ENCODE measurements around the gene BBS1.

The BBS1 gene

DNA sequence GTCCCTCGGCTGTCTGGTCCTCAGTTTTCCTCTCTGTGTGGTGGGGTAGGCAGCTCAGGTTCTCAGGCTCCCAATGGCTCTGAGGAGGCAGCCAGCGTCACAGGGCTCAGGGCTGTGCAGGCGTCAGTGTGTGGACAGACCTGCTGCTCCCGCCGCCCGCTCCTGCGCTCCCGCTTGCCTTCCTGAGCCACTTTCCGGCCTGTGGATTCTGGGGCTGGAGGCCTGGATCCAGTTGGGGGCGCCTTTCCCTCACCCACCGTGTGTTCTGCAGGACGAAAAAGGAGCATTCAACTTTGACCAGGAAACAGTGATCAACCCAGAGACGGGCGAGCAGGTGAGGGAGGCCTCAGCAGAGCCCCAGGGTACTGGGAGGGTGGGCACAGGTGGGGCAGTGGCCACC is 15.5 kb upstream of the BBS1 start:
- Histone ChIP-seq H3K4me3 (no peak overlapping the region), H3K9me3 (no peaks in the 10 kb centered on the region), H3K27ac (no peak overlapping the region), H3K4me1 (no peaks in the 10 kb centered on the region), H3K36me3 (peaks cover 19 to 91% (median 75%) of the 10 kb centered on the region in 3 donors), H3K27me3 (no peaks in the 10 kb centered on the region)
- TF ChIP-seq, protein P1, sequence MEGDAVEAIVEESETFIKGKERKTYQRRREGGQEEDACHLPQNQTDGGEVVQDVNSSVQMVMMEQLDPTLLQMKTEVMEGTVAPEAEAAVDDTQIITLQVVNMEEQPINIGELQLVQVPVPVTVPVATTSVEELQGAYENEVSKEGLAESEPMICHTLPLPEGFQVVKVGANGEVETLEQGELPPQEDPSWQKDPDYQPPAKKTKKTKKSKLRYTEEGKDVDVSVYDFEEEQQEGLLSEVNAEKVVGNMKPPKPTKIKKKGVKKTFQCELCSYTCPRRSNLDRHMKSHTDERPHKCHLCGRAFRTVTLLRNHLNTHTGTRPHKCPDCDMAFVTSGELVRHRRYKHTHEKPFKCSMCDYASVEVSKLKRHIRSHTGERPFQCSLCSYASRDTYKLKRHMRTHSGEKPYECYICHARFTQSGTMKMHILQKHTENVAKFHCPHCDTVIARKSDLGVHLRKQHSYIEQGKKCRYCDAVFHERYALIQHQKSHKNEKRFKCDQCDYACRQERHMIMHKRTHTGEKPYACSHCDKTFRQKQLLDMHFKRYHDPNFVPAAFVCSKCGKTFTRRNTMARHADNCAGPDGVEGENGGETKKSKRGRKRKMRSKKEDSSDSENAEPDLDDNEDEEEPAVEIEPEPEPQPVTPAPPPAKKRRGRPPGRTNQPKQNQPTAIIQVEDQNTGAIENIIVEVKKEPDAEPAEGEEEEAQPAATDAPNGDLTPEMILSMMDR (IDR thresholded peaks at IDR 0.05): no peak
- no peak for DNase-seq
- intact Hi-C loops (cut with DNase I; ENCODE audit: low total_unique reads): no loop called here

DNA sequence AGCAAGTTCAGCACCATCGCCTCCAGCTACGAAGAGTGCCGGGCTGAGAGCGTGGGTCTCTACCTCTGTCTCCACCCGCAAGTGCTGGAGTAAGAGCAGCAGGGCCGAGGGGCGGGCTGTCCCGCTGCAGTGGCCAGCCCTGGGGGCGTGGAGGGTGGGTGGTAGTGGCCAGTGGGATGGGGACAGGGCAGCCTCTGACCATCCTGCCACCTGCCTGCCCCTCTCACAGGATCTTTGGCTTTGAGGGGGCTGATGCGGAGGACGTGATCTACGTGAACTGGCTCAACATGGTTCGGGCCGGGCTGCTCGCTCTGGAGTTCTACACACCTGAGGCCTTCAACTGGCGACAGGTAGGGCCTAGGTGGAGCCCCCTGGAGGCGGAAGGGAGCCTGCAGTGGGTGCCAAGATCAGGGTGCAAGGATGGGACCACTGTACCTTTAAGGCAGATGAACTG is 15.0 kb upstream of the BBS1 start:
- DNase-seq: no peak
- H3K36me3 ChIP-seq: peaks cover 19 to 96% (median 75%) of the 10 kb centered on the region in 3 donors
- H3K27me3 ChIP-seq: no peaks in the 10 kb centered on the region
- intact Hi-C loops (cut with DNase I; ENCODE audit: low total_unique reads): no loop called here
- TF ChIP-seq, protein P1 (IDR thresholded peaks at IDR 0.05): no peak
- no peak overlapping the region for H3K4me3 ChIP-seq
- H3K4me1 ChIP-seq: no peaks in the 10 kb centered on the region
- no peaks in the 10 kb centered on the region for H3K9me3 ChIP-seq
- no peak overlapping the region for H3K27ac ChIP-seq

DNA sequence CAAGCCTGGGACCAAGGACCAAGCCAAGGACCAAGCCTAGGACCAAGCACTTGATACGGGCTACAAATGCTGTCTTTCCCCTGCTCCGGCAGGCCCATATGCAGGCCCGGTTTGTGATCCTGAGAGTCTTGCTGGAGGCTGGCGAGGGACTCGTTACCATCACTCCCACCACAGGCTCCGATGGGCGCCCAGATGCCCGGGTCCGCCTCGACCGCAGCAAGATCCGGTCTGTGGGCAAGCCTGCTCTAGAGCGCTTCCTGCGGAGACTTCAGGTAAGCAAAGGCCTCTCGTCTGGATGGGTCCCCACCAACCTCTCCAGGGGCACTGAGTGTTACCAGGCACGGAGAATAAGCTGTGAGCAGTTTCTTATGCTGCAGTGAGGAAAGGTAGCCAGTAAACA is 13.2 kb upstream of the BBS1 start:
- no peaks in the 10 kb centered on the region for H3K4me1 ChIP-seq
- H3K4me3 ChIP-seq: no peak overlapping the region
- TF ChIP-seq, protein P1 (IDR thresholded peaks at IDR 0.05): no peak
- intact Hi-C loops (cut with DNase I; ENCODE audit: low total_unique reads): no loop called here
- H3K36me3 ChIP-seq: peaks cover 19 to 91% (median 62%) of the 10 kb centered on the region in 3 donors
- H3K27ac ChIP-seq: no peak overlapping the region
- DNase-seq: no peak
- no peaks in the 10 kb centered on the region for H3K27me3 ChIP-seq
- H3K9me3 ChIP-seq: no peaks in the 10 kb centered on the region

DNA sequence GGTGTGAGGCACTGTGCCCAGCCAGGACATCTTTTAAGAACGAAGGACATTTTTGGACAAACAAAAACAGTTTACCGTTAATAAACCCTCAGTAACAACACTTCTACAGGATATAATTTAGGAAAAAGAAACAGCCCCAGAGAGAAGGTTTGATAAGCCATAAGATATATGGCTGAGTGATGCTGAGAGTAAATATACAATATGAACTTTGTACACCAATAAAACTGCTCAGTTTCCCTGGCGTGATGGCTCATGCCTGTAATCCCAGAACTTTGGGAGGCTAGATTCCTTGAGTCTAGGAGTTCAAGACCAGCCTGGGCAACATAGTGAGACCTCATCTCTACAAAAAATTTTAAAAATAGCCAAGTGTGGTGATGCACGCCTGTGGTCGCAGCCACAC is 11.9 kb upstream of the BBS1 start:
- DNase-seq: no peak
- H3K9me3 ChIP-seq: no peaks in the 10 kb centered on the region
- intact Hi-C loops (cut with DNase I; ENCODE audit: low total_unique reads): no loop called here
- H3K27ac ChIP-seq: no peak overlapping the region
- no peak overlapping the region for H3K4me3 ChIP-seq
- H3K36me3 ChIP-seq: peaks cover 10 to 89% (median 56%) of the 10 kb centered on the region in 3 donors
- H3K27me3 ChIP-seq: no peaks in the 10 kb centered on the region
- TF ChIP-seq, protein P1 (IDR thresholded peaks at IDR 0.05): no peak
- no peaks in the 10 kb centered on the region for H3K4me1 ChIP-seq

DNA sequence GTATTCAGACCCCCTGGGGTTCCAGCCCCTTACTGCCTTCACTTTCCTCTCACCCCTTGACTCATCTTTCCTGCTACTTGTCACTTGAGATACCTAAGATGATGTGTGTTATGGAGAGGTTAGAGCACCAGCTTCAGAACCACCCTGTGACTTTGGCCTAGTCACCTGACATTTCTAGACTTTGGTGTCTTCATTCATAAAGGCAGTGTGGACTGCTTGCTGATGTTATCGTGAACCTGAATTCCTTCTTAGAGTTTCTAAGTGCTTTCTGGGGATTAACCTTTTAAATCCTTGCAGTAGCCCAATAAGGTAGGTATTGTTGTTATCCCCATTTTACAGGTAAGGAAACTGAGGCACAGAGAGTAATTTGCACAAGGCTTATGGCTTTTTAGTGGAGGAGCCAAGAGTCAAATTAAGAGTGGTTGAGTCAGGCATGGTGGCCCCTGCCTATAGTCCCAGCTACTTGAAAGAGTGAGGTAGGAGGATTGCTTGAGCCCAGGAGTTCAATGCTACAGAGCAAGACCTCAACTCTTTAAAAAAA is 5.1 kb upstream of the BBS1 start:
- intact Hi-C loops (cut with DNase I; ENCODE audit: low total_unique reads): no loop called here
- no peak overlapping the region for H3K27ac ChIP-seq
- no peak for DNase-seq
- no peak overlapping the region for H3K4me3 ChIP-seq
- TF ChIP-seq, protein P1 (IDR thresholded peaks at IDR 0.05): no peak
- no peaks in the 10 kb centered on the region for H3K9me3 ChIP-seq
- peaks cover 0 to 47% (median 16%) of the 10 kb centered on the region in 3 donors for H3K36me3 ChIP-seq
- peaks cover 0 to 6% (median 3%) of the 10 kb centered on the region in 4 donors for H3K4me1 ChIP-seq
- no peaks in the 10 kb centered on the region for H3K27me3 ChIP-seq
